CD4-positive, alpha-beta T cell (primary cell): ENCODE data around the gene NFX1. TPM values are rescaled to one million over a fixed set of nuclear protein-coding genes. Genes with fewer than 3 reads are reported as not detected.
"Not testable (repeated sequence)": the region's sequence is repeated elsewhere in the genome, so short reads cannot be mapped to it uniquely, and the experiment has no call there.

ENCODE experiments used
- ATAC-seq: fragments of 200-7000 bp; cut with Tn5 transposase; one replicate; pipeline ENCODE4 v1.10.0; 2022; ENCODE audit warnings: mild to moderate bottlenecking; ENCODE audit not compliant: poor library complexity
- CTCF ChIA-PET: fragments of 350-600 bp; sonication (Branson Sonifier 250); formaldehyde crosslinking; loops from one replicate; lab custom pipeline; 2021; ENCODE audit warnings: antibody characterized with exemption, inconsistent platforms; lab: Charles Lee
- POLR2A ChIA-PET: fragments of 350-600 bp; sonication (Branson Sonifier 250); formaldehyde crosslinking; loops from one replicate; lab custom pipeline; 2021; ENCODE audit warnings: antibody characterized with exemption, inconsistent platforms; lab: Charles Lee
- DNase-seq, 14 experiments: peaks; one replicate each; pipeline ENCODE4 v3.0.0-alpha.2; 2013 to 2020; ENCODE audit warnings: mixed read lengths in 2 of 14
- H3K27ac ChIP-seq, 2 donors: one replicate each; pipeline versions ENCODE4 v1.5.1 to v1.7.0; 2013; ENCODE audit warnings: low read length in 2 of 2, low read depth in 1 of 2, mild to moderate bottlenecking in 1 of 2
- H3K27me3 ChIP-seq, 2 experiments: 1 replicate in 1 of 2; 2 replicates in 1 of 2; pipeline versions ENCODE4 v1.6.1 to v1.7.0; 2013; ENCODE audit warnings: low read length in 2 of 2, control low read depth in 1 of 2, mild to moderate bottlenecking in 1 of 2, moderate library complexity in 1 of 2; ENCODE audit not compliant: insufficient read depth in 2 of 2, control insufficient read depth in 1 of 2
- H3K36me3 ChIP-seq: one replicate; pipeline ENCODE4 v1.6.1; 2013; ENCODE audit warnings: low read length, control low read depth; ENCODE audit not compliant: insufficient read depth
- H3K4me1 ChIP-seq: one replicate; pipeline ENCODE4 v1.6.1; 2013; ENCODE audit warnings: low read length, control low read depth; ENCODE audit not compliant: insufficient read depth
- H3K4me3 ChIP-seq: one replicate; pipeline ENCODE4 v1.5.1; 2013; ENCODE audit warnings: mild to moderate bottlenecking, low read length, moderate library complexity
- H3K9me3 ChIP-seq, 2 experiments: 1 replicate in 1 of 2; 2 replicates in 1 of 2; pipeline versions ENCODE4 v1.6.1 to v1.7.0; 2013; ENCODE audit warnings: low read length in 2 of 2, mild to moderate bottlenecking in 2 of 2, control low read depth in 1 of 2, moderate library complexity in 1 of 2; ENCODE audit not compliant: control insufficient read depth in 1 of 2, insufficient read depth in 1 of 2
- H3K27ac Mint-ChIP-seq: one replicate; pipeline ENCODE4 v1.8.0; 2020; ENCODE audit warnings: mixed read lengths
- H3K27me3 Mint-ChIP-seq: one replicate; pipeline ENCODE4 v1.8.0; 2021; ENCODE audit warnings: mixed read lengths
- H3K36me3 Mint-ChIP-seq: one replicate; pipeline ENCODE4 v1.8.0; 2021; ENCODE audit warnings: low read depth, mixed read lengths
- H3K4me1 Mint-ChIP-seq: one replicate; pipeline ENCODE4 v1.8.0; 2021; ENCODE audit warnings: low read depth, mixed read lengths
- H3K4me3 Mint-ChIP-seq: one replicate; pipeline ENCODE4 v1.8.0; 2020; ENCODE audit warnings: mild to moderate bottlenecking, mixed read lengths
- H3K9me3 Mint-ChIP-seq: one replicate; pipeline ENCODE4 v1.8.0; 2020; ENCODE audit warnings: mixed read lengths
- intact Hi-C, 2 experiments: fragments of 100-400 bp; cut with DNase I in 1 of 2; cut with micrococcal nuclease in 1 of 2; formaldehyde crosslinking; loops; one replicate each; pipeline versions ENCODE4 v1.15.1 to v1.9.0; 2023 to 2025; cut with DNase I, micrococcal nuclease
- total RNA-seq, 174 experiments: library from RNA in 2 of 174; stranded (reverse) in 2 of 174; gene quantifications; one replicate each; pipeline ENCODE4 v1.2.3 and lab custom pipeline; 2021 to 2026
- TF ChIP-seq, protein P1 (sequence below): fragments of 200-600 bp; IDR thresholded peaks from one replicate; pipeline ENCODE4 v1.8.0; 2022; ENCODE audit warnings: antibody characterized with exemption, mild to moderate bottlenecking

NFX1 gene
- total RNA-seq, 2 experiments from 2014 or later, result 33.1 to 34.1 TPM

DNA sequence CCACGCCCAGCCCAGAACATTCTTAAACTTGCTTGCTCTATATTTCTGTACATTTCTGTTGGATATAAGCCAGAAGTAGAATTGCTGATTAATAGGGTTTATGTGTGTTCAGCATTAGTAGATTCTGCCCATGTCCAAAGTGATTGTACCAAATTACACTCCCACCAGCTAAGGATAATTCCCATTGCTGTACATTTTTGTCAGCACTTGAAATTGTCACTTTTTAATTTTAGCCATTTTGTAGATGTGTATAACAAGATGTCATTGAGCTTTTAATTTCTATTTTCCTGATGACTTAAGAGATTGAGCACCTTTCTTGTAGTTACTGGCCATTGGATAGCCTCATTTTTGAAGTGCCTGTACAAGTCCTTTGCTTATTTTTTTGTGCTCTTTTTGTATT, 65.6 kb downstream of the NFX1 start:
- Histone ChIP-seq H3K27me3 (no peaks in the 10 kb centered on the region), H3K36me3 (peaks cover 10% of the 10 kb centered on the region), H3K27ac (no peak overlapping the region), H3K4me1 (no peaks in the 10 kb centered on the region), H3K9me3 (no peaks in the 10 kb centered on the region), H3K4me3 (no peak overlapping the region)
- TF ChIP-seq, protein P1, sequence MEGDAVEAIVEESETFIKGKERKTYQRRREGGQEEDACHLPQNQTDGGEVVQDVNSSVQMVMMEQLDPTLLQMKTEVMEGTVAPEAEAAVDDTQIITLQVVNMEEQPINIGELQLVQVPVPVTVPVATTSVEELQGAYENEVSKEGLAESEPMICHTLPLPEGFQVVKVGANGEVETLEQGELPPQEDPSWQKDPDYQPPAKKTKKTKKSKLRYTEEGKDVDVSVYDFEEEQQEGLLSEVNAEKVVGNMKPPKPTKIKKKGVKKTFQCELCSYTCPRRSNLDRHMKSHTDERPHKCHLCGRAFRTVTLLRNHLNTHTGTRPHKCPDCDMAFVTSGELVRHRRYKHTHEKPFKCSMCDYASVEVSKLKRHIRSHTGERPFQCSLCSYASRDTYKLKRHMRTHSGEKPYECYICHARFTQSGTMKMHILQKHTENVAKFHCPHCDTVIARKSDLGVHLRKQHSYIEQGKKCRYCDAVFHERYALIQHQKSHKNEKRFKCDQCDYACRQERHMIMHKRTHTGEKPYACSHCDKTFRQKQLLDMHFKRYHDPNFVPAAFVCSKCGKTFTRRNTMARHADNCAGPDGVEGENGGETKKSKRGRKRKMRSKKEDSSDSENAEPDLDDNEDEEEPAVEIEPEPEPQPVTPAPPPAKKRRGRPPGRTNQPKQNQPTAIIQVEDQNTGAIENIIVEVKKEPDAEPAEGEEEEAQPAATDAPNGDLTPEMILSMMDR, result no peak
- ChIA-PET POLR2A (interaction anchor here (0.6 kb wide), 1 partner anchor 117 kb away, joined by 3 read pairs; no protein-coding TSS in a partner anchor), CTCF (no interaction called here)
- peaks cover 25% of the 10 kb centered on the region for H3K4me1 Mint-ChIP-seq
- DNase-seq, result no peak
- H3K36me3 Mint-ChIP-seq, result peaks cover 66% of the 10 kb centered on the region
- intact Hi-C loops, result no loop called here
- no peaks in the 10 kb centered on the region for H3K27me3 Mint-ChIP-seq
- ATAC-seq, result no peak
- H3K27ac Mint-ChIP-seq, result no peak overlapping the region
- no peak overlapping the region for H3K4me3 Mint-ChIP-seq
- no peaks in the 10 kb centered on the region for H3K9me3 Mint-ChIP-seq

DNA sequence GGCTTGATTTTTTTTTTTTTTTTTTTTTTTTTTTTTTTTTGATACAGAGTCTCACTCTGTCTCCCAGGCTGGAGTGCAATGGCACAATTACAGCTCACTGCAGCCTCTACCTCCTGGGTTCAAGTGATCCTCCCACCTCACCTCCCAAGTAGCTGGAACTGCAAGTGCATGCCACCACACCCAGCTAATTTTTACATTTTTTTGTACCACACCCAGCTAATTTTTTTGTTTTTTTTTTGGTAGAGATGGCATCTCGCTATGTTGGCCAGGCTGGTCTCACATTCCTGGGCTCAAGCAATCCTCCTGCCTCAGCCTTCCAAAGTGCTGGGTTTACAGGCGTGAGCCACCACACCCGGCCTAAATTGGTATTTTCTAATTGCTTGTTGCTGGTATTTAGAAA, 68.3 kb downstream of the NFX1 start:
- H3K9me3 ChIP-seq, intact Hi-C loops, H3K27me3 Mint-ChIP-seq, H3K4me1 ChIP-seq, H3K4me3 ChIP-seq, H3K9me3 Mint-ChIP-seq, H3K27ac Mint-ChIP-seq, CTCF ChIA-PET, POLR2A ChIA-PET, H3K27me3 ChIP-seq, DNase-seq, ATAC-seq, H3K36me3 ChIP-seq, H3K27ac ChIP-seq, H3K4me3 Mint-ChIP-seq: not testable (repeated sequence)
- Mint-ChIP-seq H3K4me1 (peaks cover 12% of the 10 kb centered on the region), H3K36me3 (peaks cover 58% of the 10 kb centered on the region)

DNA sequence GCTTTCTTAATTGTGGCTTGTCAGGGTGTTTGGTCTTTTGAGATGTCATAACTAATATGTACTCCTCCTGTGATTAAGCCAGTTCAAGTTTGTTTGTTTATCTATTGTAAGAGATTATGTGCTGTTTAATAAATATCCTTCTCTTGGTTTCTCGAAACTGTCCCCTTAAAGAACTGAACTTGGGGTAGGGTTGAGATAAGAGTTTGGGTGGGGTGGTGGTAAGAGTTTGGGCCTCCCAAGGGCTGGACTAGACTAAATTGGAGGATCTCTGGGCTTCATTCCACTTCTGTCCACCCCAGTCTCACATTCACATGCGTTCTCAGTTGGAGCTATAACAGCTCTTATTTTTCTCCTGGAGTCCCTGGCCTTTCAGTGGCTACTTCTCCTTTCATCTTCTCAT, 73.8 kb downstream of the NFX1 start:
- Histone ChIP-seq H3K27ac (no peak overlapping the region), H3K36me3 (peaks cover 35% of the 10 kb centered on the region), H3K4me3 (no peak overlapping the region), H3K27me3 (no peaks in the 10 kb centered on the region), H3K4me1 (no peaks in the 10 kb centered on the region), H3K9me3 (no peaks in the 10 kb centered on the region)
- H3K27me3 Mint-ChIP-seq, result no peaks in the 10 kb centered on the region
- peaks cover 69% of the 10 kb centered on the region for H3K36me3 Mint-ChIP-seq
- ATAC-seq, result no peak
- TF ChIP-seq, protein P1, result no peak
- intact Hi-C loops, result no loop called here
- no peak overlapping the region for H3K4me3 Mint-ChIP-seq
- no peak for DNase-seq
- POLR2A ChIA-PET, result no interaction called here
- CTCF ChIA-PET, result interaction anchor here (0.5 kb wide), 1 partner anchor 330 kb away, joined by 4 read pairs; no protein-coding TSS in a partner anchor
- H3K27ac Mint-ChIP-seq, result no peak overlapping the region
- no peaks in the 10 kb centered on the region for H3K9me3 Mint-ChIP-seq
- H3K4me1 Mint-ChIP-seq, result no peaks in the 10 kb centered on the region

DNA sequence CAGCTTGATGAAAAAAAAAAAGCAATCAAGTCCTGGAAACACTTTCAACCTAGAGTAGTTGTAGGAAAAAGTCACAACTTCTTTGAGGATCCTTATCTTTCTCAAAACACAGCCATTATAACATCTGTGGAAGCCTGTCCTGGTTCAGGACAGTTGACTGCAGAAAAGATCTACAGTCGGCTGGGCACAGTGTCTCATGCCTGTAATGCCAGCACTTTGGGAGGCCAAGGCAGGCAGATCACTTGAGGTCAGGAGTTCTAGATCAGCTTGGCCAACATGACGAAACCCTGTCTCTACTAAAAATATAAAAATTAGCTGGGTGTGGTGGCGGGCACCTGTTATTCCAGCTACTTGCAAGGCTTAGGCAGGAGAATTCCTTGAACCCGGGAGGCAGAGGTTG, 74.5 kb downstream of the NFX1 start:
- H3K4me3 ChIP-seq, H3K4me3 Mint-ChIP-seq, H3K27ac ChIP-seq, H3K4me1 ChIP-seq, DNase-seq, intact Hi-C loops, H3K27ac Mint-ChIP-seq, H3K4me1 Mint-ChIP-seq, H3K9me3 ChIP-seq, H3K27me3 ChIP-seq, H3K9me3 Mint-ChIP-seq, ATAC-seq, H3K27me3 Mint-ChIP-seq, POLR2A ChIA-PET: not testable (repeated sequence)
- peaks cover 73% of the 10 kb centered on the region for H3K36me3 Mint-ChIP-seq
- CTCF ChIA-PET, result interaction anchor here (0.5 kb wide), 1 partner anchor 330 kb away, joined by 4 read pairs; no protein-coding TSS in a partner anchor
- H3K36me3 ChIP-seq, result peaks cover 39% of the 10 kb centered on the region
